Hippocampal formation (tissue), 2 donors: ENCODE data around the gene HOXB7.

Experiments used
- DNase-seq, 2 donors: peaks; one replicate each; lab custom pipeline; 2025; lab: John Stamatoyannopoulos, UW

Gene HOXB7

DNA sequence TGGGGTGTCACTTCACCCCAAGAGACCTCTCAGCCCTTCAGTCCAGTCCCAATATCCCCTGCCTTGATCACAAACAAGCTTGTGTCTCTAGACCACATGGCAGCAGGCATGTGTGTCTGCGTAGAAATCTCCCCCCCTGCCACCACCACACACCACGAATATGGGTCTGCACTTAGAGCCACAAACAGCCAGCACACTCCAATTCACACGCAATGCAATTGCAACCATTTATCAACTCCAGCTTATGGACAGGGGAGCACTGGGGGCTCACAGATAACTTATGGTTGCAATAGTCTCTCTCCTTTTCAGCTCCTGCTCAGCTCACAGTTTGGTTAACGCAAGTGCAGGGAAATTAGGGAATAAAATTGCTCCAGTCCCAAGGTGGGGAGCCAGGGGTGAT is 12.8 kb upstream of the HOXB7 start:
- no peak for DNase-seq

DNA sequence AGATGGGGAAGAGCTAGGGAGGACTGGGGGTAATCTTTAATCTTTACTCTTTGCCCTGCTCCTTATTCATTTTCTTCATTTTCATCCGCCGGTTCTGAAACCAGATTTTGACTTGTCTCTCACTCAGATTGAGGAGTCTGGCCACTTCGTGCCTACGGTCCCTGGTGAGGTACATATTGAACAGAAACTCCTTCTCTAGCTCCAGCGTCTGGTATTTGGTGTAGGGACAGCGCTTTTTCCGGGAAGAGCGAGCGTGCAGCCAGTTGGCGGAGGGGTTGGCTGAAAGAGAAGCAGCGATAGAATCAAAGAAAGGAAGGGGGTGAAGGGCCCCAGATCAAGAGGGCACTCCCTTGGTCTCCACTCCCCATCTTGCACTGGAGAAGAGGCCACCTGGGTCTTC is 12.0 kb upstream of the HOXB7 start:
- no peak for DNase-seq

DNA sequence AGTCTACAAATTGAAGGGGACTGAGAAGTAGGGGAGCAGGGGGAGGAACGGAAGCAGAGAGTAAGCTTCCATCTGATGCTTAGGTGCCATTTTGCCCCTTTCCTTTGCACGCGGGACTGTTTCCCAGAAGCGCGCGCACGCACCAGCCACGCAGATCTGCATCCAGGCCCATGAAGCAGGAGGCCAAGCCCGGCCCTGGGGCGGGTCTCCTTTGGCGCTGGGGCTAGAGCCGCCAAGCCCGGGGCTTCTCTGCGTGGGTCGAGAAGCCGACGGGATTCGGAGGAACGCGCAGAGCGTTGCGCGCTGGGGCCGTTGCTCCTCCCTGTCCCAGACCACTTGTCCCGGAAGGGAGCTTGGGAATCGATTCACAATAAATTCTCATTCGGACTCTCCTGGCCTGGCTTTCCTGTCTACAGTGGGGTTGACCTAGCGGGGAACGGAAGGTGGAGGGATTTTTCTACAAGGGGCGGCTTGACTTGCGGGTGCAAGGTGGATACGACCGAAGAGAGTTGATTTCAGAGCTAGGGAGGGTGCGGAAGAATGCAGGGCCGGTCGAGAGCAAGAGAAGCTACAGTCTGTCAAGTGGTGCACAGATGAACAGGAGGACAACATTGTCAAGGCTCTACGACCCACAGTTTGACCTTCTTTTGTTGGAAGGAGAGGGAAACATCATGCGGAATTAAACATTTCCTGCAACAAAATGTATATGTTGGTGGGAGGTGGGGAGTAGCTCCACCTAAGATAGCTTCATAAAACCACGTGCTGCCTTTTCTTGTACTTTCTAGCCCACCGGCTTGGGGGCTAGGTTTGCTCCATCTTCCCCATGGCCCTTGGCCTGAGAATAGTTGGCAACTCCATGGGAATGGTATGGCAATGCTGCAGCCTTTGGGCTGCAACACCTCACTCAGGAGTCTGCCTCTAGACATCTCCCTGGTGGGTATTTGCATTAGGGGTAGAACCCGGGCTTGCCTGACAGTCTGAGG is 10.9 kb upstream of the HOXB7 start:
- DNase-seq, result no peak

DNA sequence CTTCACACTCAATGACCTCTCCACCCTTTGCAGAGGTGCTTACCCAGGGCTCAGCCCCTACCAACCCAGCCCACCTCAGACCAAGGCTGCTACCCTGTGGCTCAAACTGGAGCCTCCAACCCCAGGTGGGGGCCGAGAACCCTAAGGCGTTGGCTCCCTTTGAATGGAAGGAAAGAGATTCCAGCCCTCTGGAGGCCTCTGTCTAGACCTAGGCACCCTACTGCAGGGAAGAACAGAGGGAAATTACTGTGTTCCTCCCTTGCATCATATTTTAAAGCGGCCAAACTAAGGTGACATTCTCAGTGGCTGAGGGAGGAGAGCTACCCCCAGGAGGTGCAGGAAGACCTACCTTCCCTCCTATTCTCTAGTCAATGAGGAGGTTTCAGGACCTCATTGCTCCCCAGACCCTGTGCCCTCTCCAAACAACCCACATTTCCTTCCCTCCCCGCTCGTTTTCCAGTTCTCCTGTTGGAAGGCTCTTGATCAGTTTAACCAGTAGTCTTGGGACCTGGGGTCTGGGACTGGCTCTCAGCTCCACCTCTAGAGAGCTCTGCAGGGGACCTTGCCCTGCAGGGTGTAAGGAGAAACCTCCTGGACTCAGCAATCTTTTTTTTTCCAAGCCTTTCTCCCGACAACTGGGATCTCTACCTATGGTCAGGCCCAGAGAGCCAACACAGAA is 9.8 kb upstream of the HOXB7 start:
- DNase-seq, result no peak

DNA sequence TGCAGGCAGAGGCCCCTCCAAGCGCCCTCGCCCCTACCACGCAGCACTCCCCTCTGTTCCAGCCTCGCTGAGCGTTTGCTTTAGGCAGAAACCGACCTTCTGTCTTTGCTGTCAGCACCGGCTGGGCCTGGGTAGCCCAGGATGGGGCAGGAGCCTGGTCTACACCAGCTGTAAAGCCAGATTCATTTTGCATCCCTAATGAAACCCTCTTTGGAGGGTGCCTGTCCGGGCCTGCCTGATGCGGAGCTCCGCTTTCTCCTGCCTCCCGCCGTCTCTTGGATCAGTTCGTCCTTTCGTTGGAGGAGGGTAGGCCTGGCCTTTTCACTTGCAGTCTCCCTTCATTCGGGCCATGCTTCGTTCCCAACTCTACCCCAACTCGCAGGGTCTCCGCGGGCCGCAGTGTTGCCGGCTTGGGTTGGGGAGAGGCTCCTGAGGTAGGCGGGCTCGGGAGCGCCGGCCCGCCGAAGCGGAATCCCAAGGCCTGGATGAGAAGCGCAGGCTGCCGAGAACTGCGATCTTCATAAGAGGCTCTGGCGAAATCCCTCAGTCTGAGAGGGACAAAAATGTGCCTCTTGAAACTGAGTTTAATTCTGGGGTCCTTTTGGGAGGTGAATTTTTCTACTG is 9.1 kb upstream of the HOXB7 start:
- DNase-seq, result no peak

DNA sequence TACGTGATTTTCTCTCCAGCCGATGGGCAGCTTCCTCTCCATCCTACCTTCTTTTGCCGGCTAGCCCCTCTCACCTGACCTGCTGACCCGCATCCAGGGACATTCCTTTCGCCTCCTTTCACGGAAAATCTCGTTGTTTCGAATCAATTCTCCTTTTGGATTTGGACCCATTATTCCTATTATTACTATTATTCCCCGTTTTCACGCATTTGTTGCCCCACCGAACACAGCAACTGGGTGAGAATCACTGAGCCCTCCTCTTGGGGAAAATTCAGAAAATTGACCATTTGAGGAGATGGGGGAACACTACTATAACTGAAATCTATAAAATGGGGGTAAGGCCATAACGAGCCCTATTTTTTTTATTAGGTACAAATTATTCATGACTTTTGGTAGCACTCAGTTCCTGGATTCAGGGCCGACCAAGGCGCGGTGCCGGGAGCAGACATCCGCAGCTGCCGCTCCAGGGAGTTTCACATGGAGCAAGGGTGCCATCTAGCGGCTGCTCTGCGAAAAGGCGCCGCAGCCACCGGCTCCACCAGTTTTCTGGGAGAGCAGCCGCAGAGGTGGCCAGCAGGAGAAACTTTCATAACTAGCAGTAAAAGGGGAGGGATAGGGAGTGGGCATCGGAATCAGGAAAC is 7.6 kb upstream of the HOXB7 start:
- DNase-seq, result peak; percentile 51 to 73

DNA sequence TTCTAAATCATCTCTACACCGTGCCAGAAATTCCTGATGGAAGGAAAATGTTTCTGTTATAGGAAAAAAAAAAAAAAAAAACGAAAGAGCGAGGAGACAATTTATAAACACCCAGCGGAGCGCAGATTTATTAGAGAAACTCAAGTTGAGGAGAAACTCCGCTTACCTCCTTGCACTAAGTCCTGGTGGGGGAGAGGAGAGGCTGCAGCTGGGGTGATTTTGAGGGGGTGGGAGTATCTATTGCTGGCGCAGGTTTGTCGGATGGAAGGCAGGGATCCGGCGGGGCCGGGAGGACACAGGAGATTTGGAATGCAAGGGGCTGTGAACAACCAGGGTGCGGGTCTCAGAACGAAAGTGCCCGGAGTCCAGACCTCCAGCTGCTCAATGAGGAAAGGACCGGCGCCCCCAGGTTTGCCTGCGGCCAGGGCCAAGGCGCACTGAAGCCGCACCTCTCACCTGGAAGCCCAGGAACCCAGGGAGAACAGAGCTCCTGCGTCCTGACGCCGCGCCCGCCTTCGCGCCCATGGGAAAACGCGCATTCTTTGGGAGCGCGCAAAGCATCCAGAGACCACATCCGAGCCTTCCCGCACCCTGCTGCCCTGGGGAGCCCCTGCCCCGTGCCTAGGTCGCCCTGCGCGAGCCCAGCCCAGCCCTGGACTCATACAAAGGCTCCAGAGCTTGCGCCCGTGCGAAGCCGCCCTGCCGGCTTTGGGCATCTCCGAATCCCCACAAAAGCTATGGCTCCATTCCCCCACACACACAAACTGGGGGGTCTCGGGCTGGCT is 6.8 kb upstream of the HOXB7 start:
- no peak for DNase-seq

DNA sequence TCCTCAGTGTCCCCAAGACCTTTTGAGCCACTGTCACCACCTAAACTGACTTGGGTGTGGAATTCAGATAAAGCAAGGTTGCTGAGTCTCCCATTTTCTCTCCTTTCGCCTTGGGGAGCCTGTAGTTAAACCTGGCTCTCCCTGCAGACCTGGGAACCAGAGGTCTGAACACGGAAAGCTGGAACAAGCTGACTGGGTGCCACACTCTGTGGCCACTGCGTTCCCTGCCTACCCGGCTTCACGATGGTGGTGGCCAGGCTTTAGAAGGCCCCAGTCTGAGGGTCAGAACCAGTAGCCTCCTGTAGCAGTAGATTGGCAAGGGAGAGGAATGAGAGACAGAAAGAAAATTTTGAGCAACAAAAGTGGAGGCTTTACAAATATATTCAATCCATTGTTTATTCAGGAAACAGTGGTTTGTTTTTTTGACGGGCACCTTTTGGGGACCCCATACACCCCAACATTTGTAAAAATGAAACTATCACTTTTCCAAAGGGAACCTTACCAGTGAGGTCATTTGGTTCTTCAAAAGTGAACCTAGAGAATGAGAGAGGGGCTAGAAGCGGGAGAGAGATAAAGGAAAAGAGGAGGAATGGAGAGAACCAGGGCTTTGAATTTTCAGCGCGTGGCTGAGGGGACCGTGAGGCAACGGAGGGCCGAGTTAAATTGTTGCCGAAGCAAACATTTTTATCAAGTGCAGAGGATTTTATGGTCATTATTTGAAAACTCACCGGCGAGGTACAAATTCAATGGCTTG is 6.1 kb upstream of the HOXB7 start:
- no peak for DNase-seq

DNA sequence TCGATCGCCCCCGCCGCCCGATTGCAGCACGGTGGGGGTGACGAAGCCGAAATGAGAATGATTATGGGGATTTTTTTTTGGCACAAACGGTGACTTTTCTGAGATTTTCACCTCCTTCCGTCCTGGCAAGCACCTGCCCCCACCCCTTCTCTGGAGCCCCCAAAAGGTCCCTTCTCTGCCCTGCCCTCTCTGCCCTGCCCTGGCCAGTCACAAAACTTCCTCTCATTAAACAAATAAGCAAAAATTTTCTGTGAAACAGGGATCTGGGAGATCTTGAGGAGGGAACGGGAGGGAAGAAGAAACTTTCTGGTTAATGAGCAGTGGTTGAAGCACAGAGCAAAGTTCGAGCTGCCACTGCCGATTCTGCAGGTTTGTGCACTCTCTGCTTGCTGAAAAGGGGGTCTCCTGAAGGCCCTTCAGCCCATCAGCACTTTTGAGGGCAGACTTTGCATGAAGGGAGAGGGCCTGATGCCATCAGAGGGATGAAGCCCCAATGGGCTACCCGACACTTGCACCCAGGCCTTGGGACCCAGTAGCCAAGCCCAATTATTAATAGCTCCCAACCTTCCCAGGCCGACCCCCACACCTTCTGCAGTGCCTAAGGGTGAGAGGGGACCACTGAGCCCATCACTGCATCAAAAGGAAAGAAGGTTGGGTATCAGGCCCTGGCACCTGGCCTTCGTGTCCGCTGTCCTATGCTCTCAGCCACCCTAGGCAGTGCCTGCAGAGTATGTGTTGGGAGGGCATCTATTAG is 5.3 kb upstream of the HOXB7 start:
- no peak for DNase-seq

DNA sequence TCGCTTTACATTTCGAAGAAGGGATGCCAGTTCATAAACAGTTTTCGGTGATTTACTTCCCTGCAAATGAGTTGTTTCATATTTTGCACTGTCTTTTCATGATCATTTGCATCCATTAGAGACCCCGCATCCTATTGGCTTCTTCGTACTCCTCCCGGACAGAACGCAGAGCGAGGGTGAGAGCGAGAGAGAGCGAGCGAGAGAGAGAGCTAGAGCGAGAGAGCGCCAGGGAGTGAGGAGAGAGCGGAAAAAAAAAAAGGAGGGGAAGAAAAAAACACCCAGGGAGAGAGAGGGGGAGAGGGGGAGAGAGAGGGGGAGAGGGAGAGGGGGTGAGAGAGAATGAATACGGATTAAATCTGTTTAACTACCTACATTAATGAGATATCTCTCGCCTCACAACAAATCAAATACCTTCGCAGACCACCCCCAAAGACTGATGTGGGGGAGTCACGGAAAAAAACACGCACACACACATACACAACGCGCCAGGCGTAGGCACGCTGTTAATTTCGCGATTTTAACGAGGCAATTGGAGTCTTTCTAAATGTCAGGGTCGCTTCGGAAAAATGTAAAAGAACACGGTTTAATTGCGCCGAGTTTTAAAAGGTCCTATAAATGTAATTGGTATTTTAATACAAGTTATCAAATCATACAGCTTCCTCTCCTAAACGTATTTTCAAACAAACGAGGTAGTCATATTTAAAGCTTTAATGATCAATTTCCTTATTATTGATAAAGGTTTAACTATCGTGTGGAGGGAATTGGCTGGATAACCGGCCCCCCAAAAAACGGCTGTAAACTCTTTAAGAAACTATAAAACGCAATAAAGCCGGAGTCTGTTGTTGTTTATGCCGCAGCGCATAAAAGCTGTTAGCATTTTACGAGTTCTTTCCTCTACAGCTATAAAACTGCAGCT is 4.5 kb upstream of the HOXB7 start, which contains the start of gene HOXB8:
HOXB8 (minus strand) TSS at position 246 of the 916 bp plus-strand sequence. CDS start 588 bp downstream, outside the sequence.
- no peak for DNase-seq

DNA sequence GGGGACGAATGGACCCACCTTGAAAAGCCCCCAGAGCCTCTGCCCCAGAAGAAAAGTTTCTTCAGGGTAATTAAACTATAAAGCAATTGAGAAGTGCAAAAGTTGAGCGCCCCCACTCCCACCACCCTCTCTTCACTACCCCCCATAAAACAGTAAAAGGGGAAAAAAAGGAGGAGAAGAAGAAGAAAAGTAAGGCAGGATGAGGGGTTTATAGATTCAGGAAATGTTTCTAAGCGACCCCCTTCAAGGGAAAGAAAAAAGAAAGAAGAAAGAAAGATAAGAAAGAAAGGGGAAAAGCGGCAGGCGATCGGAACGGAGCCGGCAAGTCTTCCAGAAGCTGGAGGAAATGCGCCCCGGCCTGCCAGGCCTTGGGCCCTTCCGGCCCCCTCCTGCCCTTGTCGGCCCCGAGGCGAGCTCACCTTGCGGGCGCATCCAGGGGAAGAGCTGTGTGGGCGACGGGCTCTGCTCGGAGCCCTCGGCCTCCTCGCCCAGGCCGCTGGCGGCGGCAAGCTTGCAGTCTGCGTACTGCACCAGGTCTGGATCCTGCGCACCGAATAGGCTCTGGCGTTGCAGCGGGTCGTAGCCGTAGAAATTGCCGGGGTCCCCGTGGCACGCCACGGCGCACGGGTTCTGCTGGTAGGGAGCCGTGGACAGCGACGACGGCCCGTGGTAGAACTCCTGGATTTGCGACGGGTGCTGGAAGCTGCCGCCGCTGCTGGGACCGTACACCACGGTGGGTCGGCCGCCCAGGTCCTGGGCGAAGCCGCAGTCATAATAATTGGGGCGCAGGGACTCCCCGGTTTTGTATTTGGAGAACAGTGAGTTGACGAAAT is 3.3 kb upstream of the HOXB7 start:
- no peak for DNase-seq

DNA sequence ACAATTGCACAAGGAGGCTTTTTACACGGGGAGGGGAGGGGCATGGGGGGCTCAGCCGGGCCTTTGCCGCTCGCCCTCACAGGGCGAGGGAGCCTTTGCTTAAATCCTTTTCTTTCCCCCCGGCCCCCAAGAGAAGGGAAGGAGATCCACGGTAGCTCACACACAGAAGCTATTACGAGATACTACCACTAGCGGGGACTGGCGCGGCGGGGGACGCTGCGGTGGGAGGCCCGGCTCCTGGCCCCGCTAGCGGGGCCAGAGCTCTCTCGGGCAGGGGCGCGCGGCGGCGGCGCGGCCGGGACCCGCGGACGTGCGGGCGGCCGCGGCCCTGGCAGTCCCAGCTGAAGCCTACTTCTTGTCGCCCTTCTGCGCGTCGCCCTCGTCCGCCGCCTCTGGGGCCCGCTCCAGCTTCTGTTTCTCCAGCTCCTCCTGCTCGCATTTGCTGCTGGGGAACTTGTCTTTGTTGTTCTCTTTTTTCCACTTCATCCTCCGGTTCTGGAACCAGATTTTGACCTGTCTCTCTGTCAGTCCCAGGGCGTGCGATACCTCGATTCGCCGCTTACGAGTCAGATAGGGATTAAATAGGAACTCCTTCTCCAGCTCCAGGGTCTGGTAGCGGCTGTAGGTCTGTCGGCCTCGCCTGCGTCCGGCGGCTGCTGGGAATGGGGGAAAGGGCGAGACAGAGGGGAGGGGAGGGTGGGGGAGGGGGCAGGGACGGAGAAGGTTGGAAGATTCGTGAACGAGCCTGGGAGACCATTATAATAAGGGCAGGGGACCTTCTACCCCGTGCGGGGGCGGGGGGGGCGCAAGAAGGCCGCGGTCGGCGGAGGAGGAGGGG is 2.3 kb upstream of the HOXB7 start:
- DNase-seq, result no peak

DNA sequence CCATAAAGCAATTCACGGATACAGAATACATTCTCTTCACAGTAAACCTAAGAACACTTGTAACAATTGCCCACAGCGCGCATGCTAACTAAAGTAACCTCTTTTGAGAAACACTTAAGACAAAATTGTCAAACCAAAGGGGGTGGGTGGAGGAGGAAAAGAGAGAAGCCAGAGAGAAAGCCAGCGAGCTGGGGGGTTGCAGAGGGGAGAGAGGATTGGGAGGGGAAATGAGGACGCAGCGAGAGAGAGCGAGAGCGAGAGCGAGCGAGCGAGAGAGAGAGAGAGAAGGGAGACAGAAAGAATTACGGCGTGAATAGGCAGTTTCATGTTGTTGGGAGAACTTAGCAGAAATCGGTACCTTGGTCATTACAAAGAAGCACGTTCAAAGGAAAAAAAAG is 1.6 kb upstream of the HOXB7 start:
- DNase-seq, result no peak

DNA sequence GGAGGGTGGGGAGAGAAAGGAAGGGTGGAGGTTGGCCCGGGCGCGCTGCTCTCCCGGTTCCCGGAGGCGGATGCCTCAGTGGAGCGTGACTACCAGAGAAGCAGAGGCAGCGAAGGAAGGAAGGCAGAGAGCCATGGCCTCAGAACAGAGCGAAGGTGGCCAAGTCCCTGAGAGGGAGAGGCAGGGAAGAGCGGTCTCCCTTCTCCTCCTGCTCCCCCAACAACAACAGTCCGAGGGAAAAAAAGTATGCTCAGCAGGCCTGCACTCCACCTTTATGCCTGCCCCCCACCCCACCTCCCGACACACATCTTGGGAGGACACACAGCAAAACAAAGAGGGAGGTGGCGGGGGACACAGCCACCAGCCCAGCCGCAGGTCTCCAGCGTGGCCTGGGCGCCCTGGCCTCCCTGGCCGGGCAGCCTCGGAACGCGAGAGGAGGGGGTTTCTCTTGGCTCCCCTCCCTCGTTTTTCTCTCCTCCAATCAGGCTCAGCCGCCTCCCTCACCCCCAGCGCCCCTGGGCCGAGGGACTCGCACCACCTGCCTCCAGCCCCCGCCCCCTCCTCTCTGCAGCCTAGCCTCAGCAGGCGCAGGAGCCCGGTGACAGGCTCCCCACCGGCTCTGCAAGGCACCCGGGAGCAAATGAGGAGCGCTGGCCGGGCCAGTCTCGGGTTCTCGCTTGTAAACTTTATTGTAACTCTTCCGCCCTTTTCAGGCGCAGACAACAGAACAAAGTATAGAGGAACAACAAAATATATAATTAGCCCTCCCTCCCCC is 1.1 kb upstream of the HOXB7 start:
- no peak for DNase-seq

DNA sequence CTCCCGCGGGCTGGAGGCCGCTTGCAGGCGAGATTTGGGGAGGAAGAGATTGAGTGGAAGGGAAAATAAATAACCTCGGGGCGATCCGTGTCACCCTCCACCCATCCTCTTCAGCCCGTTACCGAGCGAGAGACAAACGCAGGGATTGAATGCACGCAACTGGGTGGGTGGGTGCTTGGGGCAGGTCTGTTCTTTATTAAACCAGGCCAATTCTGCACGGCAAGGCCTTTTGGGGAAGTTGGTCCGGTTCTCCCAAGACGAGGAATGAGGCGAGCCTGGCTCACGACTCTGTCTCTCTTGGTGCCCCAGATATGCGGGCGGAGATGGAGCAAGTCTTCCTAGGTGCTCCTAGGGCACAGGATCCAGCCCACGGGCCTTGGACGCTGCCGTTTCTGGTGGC is 396 bp upstream of the HOXB7 start:
- no peak for DNase-seq

DNA sequence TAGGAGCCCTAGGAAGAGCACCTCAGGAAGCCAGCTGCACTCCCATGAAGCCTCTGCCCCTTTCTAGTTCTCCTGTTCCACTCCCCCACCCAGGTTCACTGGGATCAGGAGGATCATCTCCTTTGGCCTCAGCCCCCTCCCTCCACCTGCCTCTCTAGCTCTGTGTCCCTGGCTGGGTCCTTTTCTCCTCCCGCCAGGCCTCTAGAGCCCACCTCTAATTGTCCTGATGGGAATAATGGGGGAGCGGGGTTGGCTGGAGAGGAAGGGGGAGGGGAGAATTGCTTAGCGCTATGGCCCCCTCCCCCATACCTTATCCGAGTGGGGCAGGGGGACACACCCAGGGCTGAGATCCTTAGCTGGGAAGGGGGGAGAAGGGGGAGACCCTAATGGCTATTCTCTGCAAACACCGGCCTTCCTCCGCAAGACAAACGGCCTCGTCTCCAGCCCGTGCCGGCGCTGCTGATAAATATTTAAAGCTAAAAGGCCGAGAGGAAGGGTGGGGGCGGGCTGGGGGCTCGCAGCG is 997 bp downstream of the HOXB7 start:
- DNase-seq, result no peak
